ENCODE data around the gene CCDC69.
"Not testable (repeated sequence)": the region's sequence is repeated elsewhere in the genome, so short reads cannot be mapped to it uniquely, and the experiment has no call there.

CCDC69 gene

DNA sequence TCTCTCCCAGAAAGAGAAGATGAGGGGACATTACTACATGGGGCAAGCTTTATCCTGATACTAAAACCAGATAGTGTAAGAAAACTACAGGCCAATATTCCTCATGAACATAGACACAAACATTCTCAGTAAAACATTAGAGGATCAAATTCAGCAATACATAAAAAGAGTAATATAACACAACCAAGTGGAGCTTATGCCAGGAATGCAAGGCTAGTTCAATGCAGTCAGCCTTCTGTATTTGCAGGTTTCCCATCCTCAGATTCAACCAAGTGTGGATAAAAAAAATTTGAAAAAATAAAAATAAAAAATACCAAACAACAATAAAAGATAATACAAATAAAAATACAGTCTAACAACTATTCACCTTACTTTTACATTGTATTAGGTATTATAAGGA is 31.3 kb downstream of the CCDC69 start:
- no peak for DNase-seq (ENCODE audit: low read depth)

DNA sequence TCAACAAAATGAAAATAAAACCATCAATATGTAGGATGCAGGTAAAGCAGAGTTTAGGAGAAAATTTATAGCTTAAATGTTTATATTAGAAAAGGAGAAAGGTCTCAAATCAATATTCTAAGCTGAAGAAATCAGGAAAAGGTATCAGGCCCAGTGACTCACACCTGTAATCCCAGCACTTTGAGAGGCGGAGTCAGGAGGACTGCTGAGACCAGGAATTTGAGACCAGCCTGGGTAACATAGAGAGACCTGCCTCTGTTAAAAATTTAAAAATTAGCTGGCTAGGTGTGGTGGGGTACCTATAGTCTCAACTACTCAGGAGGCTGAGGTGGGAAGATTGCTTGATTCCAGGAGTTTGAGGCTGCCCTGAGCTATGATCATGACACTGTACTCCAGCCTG is 32.2 kb downstream of the CCDC69 start:
- no peak for DNase-seq (ENCODE audit: low read depth)

DNA sequence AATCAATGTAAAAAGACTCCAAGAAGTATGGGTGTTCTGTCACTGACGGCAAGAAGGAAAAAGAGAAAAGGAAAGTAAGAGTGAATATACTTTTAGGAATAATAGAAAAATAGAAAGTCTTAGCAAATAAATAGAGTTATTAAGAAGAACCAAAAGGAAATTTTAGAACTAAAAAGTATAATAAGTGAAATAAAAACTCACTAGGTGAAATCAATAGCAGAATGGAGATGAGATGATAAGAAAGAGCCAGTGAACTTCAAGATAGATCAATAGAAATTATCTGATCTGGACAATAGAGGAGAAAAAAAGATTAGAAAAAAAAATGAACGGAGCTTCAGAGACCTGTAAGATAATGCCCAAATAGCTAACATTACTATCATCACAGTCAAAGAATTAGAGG is 34.7 kb downstream of the CCDC69 start:
- DNase-seq (ENCODE audit: low read depth) = no peak

DNA sequence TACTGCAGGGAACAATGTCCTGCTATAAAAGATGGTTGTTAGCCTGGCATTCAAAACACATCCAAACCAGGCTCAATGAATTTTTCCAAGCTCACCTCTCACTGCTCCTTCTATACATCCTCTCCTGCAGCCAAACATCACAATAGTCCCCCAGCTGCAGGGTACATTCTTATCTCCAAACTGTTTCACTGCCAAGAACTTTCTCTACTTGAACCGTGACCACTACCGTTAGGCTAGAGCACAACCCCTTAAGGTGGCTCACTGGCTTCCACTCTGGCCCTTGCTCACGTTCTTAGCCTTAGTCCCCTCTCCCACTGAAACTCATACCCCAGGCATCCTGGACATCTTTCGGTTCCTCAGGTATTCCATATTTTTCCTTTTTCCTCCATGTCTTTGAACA is 37.4 kb downstream of the CCDC69 start:
- no peak for DNase-seq (ENCODE audit: low read depth)

DNA sequence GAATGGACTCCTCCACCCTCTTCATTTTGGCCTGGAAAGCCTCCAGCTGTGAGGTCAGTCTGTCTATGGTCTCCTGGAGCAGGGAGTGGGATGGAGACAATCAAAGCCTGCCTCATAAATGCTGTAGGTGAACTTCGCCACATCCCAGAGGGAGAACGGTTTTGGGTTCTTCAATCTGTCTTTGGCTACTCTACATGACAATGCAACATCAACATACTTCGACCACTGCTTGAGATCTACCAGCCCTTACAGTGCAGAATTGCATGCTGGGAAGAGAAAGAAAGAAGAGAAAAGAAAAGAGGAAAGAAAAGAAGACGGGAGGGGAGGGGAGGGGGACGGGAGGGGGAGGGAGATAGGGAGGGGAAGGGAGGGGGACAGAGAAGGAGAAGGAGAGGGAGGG is 37.8 kb downstream of the CCDC69 start:
- no peak for DNase-seq (ENCODE audit: low read depth)

DNA sequence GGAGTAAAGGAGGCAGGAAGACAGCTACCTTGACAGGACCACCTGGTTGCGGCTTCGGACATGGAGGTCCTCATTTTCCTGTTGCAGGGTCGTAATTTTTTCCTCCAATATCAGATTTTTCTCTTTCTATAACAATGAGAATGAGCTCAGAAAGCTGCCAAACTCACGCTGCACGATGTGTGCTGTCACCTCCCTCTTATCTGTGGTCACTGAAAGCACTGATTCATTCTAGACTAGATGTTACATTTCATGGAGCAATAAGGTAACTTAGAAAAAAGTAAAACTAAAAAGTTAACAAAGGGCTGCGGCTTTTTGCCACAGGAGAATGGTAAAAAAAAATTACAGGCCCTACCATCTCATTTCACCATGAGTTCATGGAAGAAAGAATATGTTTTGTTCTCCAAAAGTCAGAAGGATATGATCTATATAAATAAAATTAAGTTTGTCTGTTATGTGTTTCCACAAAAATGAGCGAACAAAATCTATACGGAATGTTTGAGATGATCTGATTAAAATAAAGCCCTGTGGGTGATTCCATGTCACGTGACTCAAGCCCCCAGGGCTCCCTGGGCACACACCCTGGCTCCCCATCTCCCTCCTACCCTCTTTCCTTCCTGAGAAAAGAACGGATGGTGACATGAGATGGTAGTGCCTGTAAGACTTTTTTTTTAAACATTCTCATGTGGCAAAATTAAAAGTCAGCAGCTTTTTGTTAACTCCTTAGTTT is 39.4 kb downstream of the CCDC69 start:
- no peak for DNase-seq (ENCODE audit: low read depth)

DNA sequence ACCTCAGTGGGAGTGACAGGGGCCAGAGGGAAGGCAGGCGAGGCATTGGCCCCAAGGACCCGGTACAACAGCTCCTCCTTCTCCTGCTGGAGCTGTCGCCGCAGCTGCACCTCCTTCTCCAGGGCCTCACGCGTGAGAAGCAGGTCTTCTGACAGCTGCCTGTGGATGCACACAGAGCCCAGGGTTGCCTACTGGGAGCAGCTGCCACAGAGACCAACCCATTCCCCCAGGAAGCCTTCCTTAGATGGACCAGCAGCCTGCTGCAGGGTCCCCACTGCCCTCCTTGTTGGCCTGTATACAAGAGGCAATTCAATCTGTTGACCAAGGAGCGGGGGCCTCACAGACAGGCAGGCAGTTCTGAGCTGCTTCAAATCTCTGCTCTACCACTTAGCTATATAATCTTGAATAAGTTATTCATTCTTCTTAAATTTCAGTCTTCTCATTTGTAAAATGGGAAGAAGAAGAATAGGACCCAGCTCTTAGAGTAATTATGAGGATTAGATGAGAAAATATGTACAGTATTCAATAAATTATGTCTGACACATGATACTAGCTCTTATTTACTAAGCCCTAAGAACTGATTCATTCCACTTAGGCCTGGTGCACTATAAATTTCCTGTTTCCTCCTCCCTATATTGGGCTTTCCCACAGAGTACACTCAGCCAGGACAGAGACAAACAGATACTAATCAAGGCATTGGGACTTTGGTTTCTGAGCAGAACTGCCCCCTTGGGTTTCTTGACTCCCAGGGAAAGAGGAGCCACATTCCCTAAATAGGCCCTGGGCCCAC is 40.2 kb downstream of the CCDC69 start:
- DNase-seq (ENCODE audit: low read depth) = no peak

DNA sequence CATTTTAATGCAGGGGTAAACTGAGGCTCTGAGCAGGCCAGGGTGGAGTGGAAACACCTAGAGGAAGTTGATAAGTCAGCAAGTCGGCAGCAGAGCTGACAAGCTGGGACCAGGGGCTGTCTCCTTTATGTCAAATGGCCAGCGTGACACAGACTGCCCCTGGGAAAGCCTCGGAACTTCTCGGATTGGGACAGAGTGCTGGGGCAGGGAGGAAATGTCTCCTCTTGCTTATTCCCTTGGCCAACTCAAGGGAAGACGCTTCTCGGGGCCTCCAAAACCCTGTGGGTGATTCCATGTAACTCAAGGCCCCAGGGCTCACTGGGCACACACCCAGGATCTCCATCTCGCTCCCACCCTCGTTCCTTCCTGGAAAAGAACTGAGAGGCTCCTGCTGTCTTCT is 40.9 kb downstream of the CCDC69 start:
- DNase-seq (ENCODE audit: low read depth) = no peak

DNA sequence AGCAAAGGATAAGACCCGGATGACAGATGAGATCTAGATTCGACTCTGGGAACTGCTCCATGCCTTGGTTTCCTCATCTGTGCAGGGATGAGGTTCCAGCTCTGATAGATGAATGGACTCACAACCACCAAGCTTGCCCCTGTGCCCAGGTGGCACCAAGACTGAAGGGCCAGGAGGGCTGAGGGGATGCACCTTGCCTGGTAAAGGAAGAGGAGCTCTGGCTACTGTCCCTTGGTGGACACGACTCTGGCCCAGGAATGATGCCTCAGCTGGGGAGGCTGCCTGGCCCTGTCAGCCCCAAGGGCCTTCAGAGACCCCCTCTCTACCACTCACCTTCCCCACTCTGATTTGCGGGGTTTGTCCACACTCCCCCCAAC is 41.4 kb downstream of the CCDC69 start:
- DNase-seq (ENCODE audit: low read depth) = no peak

DNA sequence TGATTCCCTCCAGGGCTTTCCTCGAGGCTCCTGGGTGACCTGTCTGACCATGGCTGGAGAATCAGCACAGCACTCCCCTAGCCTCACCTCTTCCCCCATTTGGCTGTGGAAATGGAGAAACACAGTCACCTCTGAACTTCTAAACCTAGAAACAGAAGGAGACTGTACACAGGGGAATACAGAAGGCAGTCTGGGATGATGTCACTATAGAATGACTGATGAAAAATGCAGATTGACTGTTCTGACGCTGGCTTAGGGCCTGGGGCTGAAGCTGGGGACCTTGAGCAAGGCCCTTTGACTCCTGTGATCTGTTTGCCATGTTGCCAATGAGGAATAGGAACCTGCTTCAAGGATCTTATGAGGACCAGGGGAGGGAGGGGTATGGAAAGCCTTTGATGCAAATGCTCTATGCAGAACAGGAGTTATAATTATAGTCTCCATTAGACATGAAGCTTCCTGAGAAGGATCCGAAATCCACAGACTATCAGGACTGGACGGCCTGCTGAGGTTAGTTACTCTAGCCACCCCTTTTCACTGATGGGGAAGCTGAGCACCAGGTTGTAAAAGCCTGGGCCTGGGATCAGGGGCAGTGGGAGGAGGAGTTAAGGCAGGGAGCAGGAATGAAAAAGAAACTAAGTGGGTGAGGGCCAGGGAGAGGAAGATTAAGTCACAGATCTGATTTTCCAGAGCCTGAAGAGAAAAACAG is 41.9 kb downstream of the CCDC69 start:
- no peak for DNase-seq (ENCODE audit: low read depth)

DNA sequence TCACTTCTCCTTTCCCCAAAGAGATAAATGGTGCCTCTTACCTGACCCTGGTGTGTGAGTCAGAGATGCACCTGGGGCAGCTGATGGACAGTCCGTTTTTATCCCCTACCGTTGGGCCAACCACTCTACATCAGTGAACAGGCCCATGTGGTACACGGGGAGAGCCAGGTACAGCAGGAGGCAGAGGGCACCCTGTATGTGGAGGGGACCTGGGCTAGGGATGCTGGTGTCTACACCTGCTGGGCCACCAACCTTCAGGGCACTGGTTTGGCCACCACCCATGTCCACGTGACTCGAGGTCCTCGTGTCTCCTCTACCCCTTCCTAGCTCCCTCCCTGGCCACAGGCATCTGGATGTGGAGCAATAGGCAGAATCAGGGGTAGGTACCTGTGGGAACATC is 43.6 kb downstream of the CCDC69 start:
- DNase-seq (ENCODE audit: low read depth) = no peak

DNA sequence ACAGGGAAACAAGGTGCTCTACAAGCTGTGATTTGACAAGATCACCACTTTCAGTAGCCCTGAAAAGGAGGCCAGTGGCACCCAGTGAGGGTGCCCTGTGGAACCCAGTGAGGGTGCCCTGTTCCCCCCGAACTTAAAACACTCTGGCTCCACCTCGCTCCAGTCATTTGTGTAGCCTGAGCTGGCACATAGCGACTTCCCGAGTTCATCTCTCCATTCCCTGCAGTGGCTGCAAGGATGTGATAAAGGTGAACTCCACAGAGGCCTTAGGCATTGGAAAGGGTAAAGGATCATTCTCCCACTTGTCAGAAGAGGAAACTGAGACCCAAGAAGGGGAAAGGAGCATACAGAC is 44.4 kb downstream of the CCDC69 start:
- no peak for DNase-seq (ENCODE audit: low read depth)

DNA sequence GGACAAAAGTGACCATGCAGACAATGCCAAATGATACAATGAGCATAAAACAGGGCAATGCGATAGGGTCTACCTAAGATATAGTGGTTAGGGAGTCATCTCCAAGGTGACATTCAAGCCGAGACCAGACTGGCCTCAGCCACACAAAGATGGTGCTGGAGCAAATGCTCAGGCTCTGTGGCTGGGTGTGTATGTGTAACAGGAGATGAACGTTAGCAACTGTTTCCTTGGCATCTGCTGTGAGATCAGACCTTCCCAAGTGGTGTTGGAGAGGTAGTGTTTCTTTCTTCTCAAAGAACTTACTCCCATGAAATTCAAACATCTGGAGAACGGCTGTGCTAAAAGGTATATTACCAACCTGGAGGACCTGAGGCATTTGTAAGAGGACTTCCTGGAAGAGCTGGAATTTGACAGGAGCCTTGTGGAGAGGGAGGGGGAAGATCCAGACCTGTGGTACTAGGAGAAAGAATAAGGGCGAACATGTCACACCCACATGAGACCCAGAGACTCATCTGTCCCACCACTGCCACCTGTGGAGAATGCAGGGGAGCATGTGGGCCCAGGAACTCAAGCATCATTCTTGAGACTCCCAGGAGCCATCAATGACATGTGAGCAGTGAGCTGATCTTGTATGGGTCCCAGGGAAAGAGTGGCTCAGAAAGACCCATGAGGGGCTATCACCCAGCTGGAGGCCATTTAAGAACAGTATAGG is 45.0 kb downstream of the CCDC69 start:
- DNase-seq (ENCODE audit: low read depth) = no peak

DNA sequence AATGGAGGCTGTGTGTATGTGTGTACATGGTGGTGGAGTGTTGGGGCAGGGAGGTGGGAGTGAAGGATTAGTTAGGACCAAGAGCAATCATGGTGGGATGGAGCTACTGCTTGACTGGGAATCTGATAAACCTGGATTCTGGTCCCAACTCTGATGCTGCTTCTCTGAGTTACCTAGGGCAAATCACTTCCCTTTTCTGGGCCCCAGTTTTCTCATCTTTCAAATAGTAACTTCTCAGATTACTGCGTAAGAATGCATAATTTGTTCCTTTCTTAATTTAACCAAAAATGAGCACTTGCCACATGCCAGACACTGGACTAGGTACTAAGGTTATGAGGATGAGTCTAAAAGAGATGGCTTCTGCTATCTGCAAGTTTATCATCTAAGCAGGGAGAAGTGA is 45.5 kb downstream of the CCDC69 start:
- no peak for DNase-seq (ENCODE audit: low read depth)

DNA sequence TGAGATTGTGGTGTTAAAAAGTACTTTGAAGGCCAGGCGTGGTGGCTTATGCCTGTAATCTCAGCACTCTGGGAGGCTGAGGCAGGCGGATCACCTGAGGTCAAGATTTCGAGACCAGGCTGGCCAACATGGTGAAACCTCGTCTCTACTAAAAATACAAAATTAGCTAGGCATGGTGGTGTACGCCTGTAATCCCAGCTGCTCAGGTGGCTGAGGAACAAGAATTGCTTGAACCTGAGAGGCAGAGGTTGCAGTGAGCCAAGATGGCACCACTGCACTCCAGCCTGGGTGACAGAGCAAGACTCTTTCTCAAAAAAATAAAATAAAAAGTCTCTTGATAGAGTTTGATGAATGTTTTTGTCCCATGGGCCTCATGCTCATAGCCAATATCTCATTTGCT is 47.6 kb downstream of the CCDC69 start:
- DNase-seq (ENCODE audit: low read depth) = not testable (repeated sequence)

DNA sequence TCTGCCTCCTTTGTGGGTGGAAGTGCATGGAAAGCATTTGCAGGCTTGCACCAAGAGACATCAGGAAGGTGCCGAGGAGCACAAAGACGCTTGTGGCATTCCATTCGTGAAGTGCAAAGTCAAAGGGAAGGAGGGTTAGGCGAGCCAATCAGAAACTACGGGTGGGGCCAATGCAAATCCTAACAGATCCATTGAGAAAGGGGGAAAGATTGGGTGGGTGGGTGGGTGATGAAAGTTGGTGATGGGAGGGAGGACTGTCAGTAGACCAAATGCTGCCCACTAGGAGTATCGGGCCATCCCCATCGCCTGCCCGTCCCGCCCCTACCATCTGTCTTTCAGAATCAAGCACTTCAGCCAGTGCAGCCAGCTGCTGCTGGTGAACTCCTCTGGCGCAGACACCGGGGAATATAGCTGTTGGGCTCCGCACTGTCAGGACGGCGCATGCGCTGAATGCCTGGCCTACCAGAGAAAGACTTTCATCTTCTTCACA is 49.2 kb downstream of the CCDC69 start:
- no peak for DNase-seq (ENCODE audit: low read depth)

DNA sequence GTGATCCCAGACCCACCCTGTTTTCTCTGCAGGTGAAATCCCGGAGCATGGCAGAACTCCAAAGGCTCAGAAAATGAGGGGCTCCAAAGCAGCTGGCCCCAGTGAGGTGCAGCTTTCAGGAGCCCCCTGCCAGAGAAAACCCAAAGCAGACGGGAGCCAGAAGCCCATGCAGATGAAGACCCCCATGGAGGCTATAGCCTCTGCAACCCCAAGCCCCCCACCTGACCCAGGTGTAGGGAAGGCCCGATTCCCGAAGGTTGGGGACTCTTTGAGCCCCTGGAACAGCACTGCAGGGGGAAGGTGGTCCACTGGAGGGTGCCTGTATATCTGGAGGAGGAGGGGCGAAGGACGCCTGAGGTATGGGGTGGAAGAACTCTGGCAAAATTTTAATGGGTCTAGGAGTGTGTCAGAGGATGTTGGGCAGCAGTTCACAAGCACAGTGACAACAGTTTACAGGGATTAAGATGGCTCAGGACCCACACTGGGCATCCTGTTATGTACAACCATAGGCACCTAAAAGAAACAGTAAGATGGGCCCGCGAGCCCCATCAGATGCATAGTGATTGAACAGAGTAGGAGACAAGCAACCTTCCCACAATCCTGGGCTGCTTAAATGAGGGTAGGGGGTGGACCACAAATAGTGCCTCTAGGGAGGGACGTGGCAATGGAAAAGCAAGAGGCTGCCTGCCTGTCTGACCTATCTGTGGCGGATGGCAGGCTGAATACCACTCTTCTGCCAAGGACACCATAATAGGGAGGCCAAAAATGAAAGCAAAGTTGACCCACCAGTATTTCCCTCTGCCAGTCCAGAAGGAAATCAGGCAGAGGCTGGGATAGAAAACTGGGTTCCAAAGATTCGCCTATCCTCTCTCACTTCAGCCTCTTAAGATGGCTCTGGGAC is 49.9 kb downstream of the CCDC69 start:
- DNase-seq (ENCODE audit: low read depth) = no peak

DNA sequence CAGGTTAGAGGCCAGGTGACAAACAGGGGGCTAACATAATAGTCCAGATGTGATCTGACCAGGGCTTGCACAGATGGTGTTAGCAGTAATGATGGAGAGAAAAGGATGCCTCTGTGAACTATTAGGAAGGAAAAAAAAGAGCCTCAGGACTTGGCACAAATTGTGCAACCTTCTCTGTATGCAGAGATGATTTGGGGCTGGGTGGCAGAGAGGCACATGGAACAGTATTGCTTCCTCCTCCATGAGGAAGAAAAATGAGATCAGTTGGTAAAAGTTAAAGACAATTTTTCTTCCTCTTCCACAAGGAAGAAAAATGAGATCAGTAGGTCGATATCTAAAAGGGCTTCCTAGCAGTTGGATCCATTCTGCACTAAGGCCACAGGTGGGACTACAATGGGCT is 52.4 kb downstream of the CCDC69 start:
- DNase-seq (ENCODE audit: low read depth) = no peak

DNA sequence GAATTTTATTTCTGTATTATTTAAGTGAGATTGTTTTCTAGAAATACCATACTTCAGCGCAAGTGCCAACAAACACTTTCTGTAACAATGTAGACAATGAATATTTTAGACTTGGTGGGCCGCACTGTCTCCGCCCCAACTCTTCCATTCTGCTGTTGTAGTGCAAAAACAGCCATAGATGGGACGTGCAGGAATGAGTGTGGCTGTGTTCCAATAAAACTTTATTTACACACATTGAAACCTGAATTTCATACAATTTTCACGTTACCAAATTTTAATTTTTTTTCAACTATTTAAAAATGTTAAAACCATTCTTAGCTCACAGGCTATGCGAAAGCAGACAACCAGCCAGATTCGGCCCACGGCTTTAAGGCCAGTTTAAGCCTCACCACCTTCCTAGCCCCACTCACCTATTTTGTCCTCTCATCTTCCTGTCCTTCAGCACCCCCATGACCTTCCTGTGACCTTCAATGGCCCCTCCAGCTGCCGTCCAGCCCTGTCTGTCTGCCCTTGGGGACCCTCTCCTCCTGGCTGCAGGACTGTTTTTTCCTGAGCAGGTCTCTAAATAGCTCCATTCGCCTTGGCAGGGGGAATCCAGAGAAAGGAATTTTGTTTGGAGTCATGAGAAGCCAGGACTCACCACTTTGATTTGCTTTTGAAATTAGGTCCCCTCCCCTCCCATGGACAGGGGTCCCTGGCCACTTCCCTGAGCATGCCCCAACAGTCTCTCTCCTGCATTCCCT is 55.1 kb downstream of the CCDC69 start:
- no peak for DNase-seq (ENCODE audit: low read depth)

DNA sequence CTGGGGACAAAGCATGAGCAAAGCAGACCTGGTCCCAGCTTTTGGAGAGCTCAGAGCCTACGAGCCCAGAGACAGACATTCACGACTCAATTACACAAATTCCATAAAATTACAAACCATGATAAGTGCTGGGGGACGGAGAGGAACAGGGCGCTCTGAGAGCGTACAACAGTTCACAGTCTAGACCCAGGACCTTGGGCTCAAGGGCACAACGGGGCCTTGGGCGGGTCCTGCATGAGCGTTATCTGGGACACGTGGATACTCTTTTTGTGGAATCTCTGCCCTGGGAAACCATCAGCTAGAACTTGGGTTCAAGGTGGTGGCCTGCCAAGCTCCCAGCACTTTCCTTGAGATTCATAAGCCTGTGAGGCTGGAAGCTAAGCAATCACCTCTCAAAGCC is 56.9 kb downstream of the CCDC69 start:
- no peak for DNase-seq (ENCODE audit: low read depth)

Data from non-pigmented ciliary epithelial cell (primary cell).